Spleen (tissue), 7 donors: ENCODE results near the gene STING1.

Experiments
- CTCF ChIP-seq, 11 experiments: fragments of 200-600 bp in 7 of 11; fragments of 450-650 bp in 4 of 11; sonication (generic) in 4 of 11; IDR thresholded peaks in 8 of 11; conservative IDR thresholded peaks in 3 of 11; 1 replicate in 7 of 11; 2 replicates in 4 of 11; pipeline versions ENCODE4 v1.4.0 to v1.8.0; 2016 to 2021; ENCODE audit warnings: antibody characterized with exemption in 11 of 11, inconsistent platforms in 4 of 11, mild to moderate bottlenecking in 1 of 11
- POLR2A ChIP-seq, 3 donors: fragments of 450-650 bp; IDR thresholded peaks; one replicate each; pipeline ENCODE4 v1.5.1; 2017; ENCODE audit warnings: antibody characterized with exemption in 3 of 3, mild to moderate bottlenecking in 1 of 3
- POLR2AphosphoS5 ChIP-seq, 3 donors: sonication (generic); formaldehyde crosslinking; IDR thresholded peaks; one replicate each; pipeline ENCODE4 v1.5.1; 2017; ENCODE audit warnings: antibody characterized with exemption in 3 of 3
- donor health status: DM: no; HTN: no; CAD: no; lungs with moderate emphysema.
- donor health status: DM: no; HTN: no; CAD: no.
- donor health status: DM: no; HTN: no; CAD: no.

DNA sequence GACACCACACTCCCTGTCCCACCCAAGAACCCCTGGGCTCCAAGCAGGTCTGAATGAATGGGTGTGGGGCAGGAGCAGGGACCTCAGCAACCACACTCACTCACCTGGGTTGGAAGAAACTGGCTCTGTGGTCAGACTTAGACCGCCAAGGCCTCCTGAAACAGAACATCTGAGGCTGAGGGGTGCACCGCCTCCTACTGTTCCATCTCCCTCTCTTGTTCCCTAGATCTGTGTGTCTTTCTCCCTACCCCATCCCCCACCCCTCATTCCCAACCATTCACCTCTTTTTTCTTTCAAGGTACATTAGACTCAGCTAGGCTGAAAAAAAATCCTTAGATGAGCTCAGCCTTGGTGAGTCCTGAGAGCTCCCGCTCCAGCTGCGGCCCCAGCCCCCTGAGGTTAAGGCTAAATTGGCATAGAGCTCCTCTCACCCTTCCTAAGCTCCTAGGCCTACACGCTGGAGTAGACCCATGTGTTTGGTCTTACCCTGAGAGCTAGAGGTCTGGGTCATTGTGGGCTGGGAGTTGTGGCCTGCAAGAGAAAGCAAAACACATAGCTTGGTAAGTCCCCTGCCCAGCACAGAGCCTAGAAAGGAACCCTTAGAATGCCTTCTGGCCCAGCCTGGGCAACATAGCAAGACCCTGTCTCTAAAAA, 24.8 kb downstream of the STING1 start:
- no peak for TF ChIP-seq CTCF (IDR thresholded peaks at IDR 0.05 in 8 of 11, conservative IDR thresholded peaks at IDR 0.05 in 3 of 11)
- no peak for TF ChIP-seq POLR2AphosphoS5 (IDR thresholded peaks at IDR 0.05)
- TF ChIP-seq POLR2A (IDR thresholded peaks at IDR 0.05), result no peak
